ENCODE results near the gene ICAM4.

DNA sequence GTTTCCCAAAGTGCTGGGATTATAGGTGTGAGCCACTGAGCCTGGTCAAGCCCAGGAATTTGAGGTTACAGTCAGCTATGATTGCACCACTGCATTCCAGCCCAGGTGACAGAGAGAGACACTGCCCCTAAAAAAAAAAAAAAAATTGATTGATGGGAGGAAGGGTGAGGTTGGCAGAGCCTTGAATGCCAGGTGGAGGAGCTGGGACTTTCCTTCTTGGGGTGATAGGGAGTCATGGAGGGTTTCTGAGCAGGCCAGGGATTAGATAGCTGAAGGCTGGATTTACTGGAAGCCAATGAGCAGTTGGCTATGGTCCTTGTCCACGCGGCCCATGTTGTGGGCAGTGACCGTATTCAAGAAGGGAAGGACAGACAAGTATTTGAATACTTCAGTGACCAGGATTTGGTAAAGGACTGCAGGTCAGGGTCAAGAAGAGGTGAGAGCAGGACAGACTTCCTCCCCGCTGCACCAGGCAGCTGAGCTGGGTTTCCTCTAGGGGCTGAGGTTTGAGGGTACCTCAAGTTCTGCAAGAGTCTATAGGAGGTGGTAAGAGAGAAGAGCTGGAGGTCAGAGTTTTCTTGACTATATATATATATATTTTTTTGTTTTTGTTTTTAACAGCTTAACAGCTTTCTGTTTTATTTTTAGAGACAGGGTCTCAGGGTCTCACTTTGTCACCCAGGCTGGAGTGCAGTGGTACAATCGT is 6.9 kb upstream of the ICAM4 start:
- no peak for TF ChIP-seq CTCF (IDR thresholded peaks at IDR 0.05; ENCODE audit: low read depth, low read length, poor library complexity, severe bottlenecking)
- no peak for TF ChIP-seq EZH2phosphoT487 (IDR thresholded peaks at IDR 0.05; ENCODE audit: borderline replicate concordance, low read length)

Data from DOHH2 (cell line).